ENCODE measurements around the gene SNX24.
"Not testable (repeated sequence)": the region's sequence is repeated elsewhere in the genome, so short reads cannot be mapped to it uniquely, and the experiment has no call there.

The SNX24 gene

DNA sequence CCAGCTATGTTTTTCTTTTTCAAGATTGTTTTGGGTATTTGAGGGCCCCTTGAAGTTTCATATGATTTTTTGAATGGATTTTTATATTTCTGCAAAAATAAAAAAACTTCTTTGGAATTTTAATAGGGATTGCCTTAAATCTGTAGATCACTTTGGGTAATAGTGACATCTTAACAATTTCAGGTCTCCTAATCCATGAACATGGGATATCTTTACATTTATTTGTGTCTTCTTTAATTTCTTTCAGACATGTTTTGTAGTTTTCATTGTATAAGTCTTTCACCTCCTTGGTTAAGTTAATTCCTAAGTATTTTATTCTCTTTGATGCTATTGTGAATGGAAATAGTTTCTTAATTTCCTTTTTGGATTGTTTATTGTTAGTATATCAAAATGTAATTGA lies 112.0 kb downstream of the SNX24 start:
- TF ChIP-seq, protein P1, sequence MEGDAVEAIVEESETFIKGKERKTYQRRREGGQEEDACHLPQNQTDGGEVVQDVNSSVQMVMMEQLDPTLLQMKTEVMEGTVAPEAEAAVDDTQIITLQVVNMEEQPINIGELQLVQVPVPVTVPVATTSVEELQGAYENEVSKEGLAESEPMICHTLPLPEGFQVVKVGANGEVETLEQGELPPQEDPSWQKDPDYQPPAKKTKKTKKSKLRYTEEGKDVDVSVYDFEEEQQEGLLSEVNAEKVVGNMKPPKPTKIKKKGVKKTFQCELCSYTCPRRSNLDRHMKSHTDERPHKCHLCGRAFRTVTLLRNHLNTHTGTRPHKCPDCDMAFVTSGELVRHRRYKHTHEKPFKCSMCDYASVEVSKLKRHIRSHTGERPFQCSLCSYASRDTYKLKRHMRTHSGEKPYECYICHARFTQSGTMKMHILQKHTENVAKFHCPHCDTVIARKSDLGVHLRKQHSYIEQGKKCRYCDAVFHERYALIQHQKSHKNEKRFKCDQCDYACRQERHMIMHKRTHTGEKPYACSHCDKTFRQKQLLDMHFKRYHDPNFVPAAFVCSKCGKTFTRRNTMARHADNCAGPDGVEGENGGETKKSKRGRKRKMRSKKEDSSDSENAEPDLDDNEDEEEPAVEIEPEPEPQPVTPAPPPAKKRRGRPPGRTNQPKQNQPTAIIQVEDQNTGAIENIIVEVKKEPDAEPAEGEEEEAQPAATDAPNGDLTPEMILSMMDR (conservative IDR thresholded peaks at IDR 0.05; ENCODE audit: low read length): no peak
- H3K4me3 ChIP-seq (ENCODE audit: low read length): no peak overlapping the region
- DNase-seq (ENCODE audit: low read depth): no peak

DNA sequence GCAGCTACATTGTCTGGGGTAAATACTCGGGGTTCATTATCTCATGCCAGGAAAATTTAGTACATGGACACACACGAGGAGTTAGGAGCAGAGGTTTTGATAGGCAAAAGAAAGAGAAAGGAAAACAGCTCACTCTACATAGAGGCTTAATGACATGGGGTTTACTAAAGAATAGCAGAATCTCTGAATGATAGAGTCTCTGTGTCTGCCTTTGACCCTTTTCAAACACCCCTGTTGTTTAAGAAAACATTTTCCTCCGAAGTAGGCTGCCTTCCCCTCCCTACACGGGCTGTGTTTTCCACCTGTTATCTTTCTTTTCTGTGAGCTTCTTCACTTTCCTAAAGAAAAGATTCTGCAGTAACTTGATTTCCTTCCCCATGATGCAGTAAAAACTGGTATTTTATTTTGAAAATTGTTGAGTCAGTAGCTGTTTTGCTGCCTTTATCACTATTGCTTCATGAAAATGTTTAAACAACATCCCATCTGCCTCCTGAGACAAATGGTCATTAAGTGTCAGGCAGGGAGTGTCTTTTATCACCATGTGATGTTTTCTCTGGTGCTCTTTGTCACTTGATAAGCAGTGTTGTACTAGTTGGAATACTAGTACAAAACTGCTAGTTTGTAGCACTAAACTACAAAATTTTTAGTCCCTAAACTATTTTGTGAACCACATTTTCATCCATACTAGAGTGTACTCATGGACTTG lies 114.5 kb downstream of the SNX24 start:
- TF ChIP-seq, protein P1 (conservative IDR thresholded peaks at IDR 0.05; ENCODE audit: low read length): no peak
- no peak overlapping the region for H3K4me3 ChIP-seq (ENCODE audit: low read length)

DNA sequence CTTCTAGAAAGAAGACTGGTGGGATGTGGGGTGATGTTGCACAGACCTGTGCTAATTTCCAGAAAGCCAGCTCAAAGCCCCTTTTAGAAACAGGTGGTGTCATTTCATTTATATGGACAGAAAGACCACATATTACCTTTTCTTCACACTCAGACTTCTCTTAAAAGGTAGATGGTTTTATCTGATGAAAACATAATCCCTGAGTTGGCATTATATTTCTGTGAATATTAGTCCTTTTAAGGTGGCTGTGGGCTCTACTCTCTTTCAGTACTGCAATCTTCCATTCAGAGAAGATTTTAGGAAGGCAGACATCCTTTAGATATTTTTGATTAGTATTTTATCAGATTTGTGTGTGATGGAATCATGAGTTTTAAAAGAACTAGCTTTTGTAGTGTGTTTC lies 117.9 kb downstream of the SNX24 start:
- DNase-seq (ENCODE audit: low read depth): no peak
- TF ChIP-seq, protein P1 (conservative IDR thresholded peaks at IDR 0.05; ENCODE audit: low read length): no peak
- no peak overlapping the region for H3K4me3 ChIP-seq (ENCODE audit: low read length)

More for the DNA sequence above, 114.5 kb downstream of the SNX24 start:
- DNase-seq (ENCODE audit: low read depth): no peak

DNA sequence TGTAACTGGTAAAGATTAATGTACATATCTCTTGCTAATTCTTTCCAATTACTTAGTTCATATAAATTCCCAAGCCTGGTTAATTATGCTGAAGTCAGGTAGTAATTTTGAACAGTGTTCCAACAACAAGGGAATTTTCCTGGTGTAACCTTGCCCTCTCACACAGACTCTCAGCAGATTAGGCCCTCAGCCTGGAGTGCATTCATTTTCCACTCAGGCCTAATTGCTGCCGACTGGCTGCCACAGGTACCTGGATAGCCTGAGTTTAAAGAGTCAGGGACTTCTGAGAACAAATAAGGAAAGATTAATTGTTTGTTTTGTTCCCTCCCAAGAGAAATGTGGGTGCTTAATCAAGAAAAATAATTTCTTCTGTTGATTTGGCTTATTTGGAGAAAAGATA lies 119.7 kb downstream of the SNX24 start:
- H3K4me3 ChIP-seq (ENCODE audit: low read length): no peak overlapping the region
- TF ChIP-seq, protein P1 (conservative IDR thresholded peaks at IDR 0.05; ENCODE audit: low read length): no peak
- DNase-seq (ENCODE audit: low read depth): no peak

DNA sequence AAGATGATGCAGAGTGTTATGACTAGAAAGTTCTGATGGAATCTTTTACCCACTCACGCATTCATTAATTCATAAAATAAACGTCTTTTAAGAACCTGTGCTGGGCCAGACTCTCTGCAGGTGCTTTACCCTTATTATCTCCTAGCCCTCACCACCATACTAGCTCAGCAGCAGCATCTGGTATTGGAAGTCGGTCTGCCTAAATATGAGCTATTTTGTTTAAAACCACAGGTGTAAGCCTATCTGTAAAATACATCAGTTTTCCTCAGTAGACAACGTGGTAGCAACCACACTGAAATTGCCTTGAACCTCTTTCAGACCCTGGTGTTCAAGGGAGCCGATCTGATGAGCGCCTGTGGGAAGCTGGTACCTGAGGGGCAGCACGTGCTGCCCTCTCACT lies 121.7 kb downstream of the SNX24 start:
- no peak for DNase-seq (ENCODE audit: low read depth)
- TF ChIP-seq, protein P1 (conservative IDR thresholded peaks at IDR 0.05; ENCODE audit: low read length): no peak
- H3K4me3 ChIP-seq (ENCODE audit: low read length): no peak overlapping the region

DNA sequence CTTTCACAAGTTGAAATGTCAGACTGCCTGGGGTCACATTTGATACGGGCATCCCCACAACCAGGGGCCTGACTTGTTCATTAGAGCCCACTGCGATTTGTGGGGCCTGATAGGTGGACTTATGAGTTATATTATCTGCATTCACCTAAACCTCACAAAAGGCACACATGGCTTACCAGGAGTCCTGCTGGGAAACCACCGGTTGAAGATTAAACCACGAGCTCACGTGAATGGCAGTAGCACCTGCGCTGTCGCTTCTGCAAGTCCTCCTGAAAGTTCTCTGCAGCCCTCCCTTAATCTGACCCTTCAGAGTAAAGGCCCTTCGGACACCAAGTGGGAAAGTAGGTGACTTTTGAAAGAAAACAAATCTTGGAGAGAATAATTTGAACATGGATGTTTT lies 122.2 kb downstream of the SNX24 start:
- no peak overlapping the region for H3K4me3 ChIP-seq (ENCODE audit: low read length)
- no peak for DNase-seq (ENCODE audit: low read depth)
- TF ChIP-seq, protein P1 (conservative IDR thresholded peaks at IDR 0.05; ENCODE audit: low read length): no peak

GRCh38 chr5:122968056-122968455 lies 122.6 kb downstream of the SNX24 start:
- not testable (repeated sequence) for DNase-seq (ENCODE audit: low read depth); H3K4me3 ChIP-seq (ENCODE audit: low read length)

Measured in AG10803 (cell line).